Glutamatergic neuron (in vitro differentiated cells): Measurements from ENCODE around the gene RTL9. TPM values are rescaled to one million over a fixed set of nuclear protein-coding genes. Genes with fewer than 3 reads are reported as not detected.

Source experiments
- DNase-seq: peaks from one replicate; pipeline ENCODE4 v3.0.0; 2022
- H3K27ac Mint-ChIP-seq: one replicate; pipeline ENCODE4 v1.8.0; 2020; ENCODE audit warnings: mild to moderate bottlenecking, mixed read lengths, inconsistent platforms; ENCODE audit not compliant: unreplicated experiment
- H3K27me3 Mint-ChIP-seq: one replicate; pipeline ENCODE4 v1.8.0; 2020; ENCODE audit warnings: mild to moderate bottlenecking, moderate library complexity, mixed read lengths, inconsistent platforms; ENCODE audit not compliant: unreplicated experiment
- H3K36me3 Mint-ChIP-seq: one replicate; pipeline ENCODE4 v1.8.0; 2020; ENCODE audit warnings: mild to moderate bottlenecking, mixed read lengths, inconsistent platforms; ENCODE audit not compliant: unreplicated experiment
- H3K4me1 Mint-ChIP-seq: one replicate; pipeline ENCODE4 v1.8.0; 2020; ENCODE audit warnings: mild to moderate bottlenecking, low read depth, mixed read lengths, inconsistent platforms; ENCODE audit not compliant: unreplicated experiment
- H3K4me3 Mint-ChIP-seq: one replicate; pipeline ENCODE4 v1.8.0; 2020; ENCODE audit warnings: mild to moderate bottlenecking, mixed read lengths, inconsistent platforms; ENCODE audit not compliant: unreplicated experiment
- H3K9me3 Mint-ChIP-seq: one replicate; pipeline ENCODE4 v1.8.0; 2020; ENCODE audit warnings: mild to moderate bottlenecking, moderate library complexity, mixed read lengths, inconsistent platforms; ENCODE audit not compliant: unreplicated experiment
- total RNA-seq: library from RNA; stranded (reverse); fragmentation: NEBNext Ultra II Directional; extraction: Animal tissue kit (Norgen Biotek cat#: 25700); gene quantifications from one replicate; pipeline ENCODE4 v1.2.1, GENCODE V29; 2021; ENCODE audit not compliant: unreplicated experiment
- TF ChIP-seq, protein P1 (sequence below): fragments of 200-600 bp; sonication (generic); IDR thresholded peaks from one replicate; pipeline ENCODE4 v1.5.0; 2021; ENCODE audit not compliant: partially characterized antibody, unreplicated experiment

RTL9 gene
- total RNA-seq, 1 donor from 2014 or later: 1.8 TPM

DNA sequence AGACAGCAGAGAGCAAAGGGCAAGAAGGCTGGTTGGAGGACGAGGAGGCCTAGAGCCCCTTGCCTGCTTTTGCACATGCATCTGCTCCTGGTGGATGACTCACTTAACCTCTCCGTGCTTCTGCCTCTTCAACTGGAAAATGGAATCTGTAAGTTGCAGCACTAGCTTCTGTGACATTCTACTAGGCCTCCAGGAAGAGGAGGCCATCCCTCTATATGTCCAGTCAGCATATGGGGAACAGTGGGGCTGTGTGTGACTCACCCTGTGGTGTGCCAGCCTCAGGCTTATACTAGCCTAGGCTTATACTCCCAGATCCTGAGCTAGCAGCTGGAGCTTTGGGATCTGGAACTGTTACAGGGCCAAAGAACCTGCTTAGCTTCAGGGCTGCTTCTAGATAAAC, 36.0 kb downstream of the RTL9 start:
- DNase-seq: no peak
- H3K4me1 Mint-ChIP-seq: peaks cover 2% of the 10 kb centered on the region
- H3K36me3 Mint-ChIP-seq: no peaks in the 10 kb centered on the region
- no peak overlapping the region for H3K4me3 Mint-ChIP-seq
- H3K27ac Mint-ChIP-seq: no peak overlapping the region
- TF ChIP-seq, protein P1, sequence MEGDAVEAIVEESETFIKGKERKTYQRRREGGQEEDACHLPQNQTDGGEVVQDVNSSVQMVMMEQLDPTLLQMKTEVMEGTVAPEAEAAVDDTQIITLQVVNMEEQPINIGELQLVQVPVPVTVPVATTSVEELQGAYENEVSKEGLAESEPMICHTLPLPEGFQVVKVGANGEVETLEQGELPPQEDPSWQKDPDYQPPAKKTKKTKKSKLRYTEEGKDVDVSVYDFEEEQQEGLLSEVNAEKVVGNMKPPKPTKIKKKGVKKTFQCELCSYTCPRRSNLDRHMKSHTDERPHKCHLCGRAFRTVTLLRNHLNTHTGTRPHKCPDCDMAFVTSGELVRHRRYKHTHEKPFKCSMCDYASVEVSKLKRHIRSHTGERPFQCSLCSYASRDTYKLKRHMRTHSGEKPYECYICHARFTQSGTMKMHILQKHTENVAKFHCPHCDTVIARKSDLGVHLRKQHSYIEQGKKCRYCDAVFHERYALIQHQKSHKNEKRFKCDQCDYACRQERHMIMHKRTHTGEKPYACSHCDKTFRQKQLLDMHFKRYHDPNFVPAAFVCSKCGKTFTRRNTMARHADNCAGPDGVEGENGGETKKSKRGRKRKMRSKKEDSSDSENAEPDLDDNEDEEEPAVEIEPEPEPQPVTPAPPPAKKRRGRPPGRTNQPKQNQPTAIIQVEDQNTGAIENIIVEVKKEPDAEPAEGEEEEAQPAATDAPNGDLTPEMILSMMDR: no peak
- no peaks in the 10 kb centered on the region for H3K27me3 Mint-ChIP-seq
- no peaks in the 10 kb centered on the region for H3K9me3 Mint-ChIP-seq

DNA sequence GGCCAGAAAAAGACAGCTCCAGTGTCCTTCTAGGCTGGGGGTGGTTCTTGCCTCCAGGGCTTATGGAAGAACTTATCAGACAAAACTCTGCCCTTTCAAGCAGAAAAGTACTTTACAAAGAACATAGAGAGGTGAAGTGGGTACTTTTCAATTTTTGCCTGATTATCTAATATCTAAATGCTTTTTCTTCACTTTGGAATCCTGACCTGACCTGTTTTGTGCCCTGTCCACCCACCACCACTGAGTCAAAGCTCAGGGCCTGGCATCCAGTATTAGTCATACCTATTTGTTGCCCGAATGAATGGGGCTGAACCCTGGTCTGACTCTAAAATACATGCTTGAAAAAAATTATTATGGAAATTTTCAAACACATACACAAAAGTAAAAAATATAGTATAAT, 37.2 kb downstream of the RTL9 start:
- no peaks in the 10 kb centered on the region for H3K36me3 Mint-ChIP-seq
- H3K9me3 Mint-ChIP-seq: no peaks in the 10 kb centered on the region
- TF ChIP-seq, protein P1: no peak
- H3K4me1 Mint-ChIP-seq: peaks cover 3% of the 10 kb centered on the region
- H3K4me3 Mint-ChIP-seq: no peak overlapping the region
- no peak overlapping the region for H3K27ac Mint-ChIP-seq
- no peak for DNase-seq
- H3K27me3 Mint-ChIP-seq: no peaks in the 10 kb centered on the region

- TF ChIP-seq, protein P1: no peak
- Mint-ChIP-seq H3K9me3 (no peaks in the 10 kb centered on the region), H3K4me1 (peaks cover 3% of the 10 kb centered on the region), H3K27ac (no peak overlapping the region), H3K4me3 (no peak overlapping the region), H3K36me3 (no peaks in the 10 kb centered on the region), H3K27me3 (peaks cover under 1% of the 10 kb centered on the region)
- DNase-seq: no peak
These were observed 38.1 kb downstream of the RTL9 start for GRCh38 chrX:110396735-110397134.

DNA sequence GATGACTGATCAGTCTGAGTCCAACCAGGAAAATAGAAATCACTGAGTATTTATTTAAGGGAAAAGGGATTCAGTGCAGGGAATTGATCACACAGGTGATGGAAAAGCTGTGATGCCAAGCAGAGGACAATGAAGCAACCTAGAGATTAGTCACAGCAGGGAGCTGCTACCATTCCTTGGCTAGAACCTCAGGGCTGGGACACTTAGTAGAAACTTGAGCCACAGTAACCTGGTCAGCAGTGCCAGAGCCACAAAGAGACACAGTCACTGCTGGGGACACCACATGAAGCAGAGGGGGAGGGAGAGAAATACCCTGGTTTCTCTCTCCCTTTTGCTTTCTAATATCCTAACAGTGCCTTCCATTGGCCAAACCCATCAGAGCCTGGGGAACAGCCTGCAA, 38.7 kb downstream of the RTL9 start:
- Mint-ChIP-seq H3K36me3 (no peaks in the 10 kb centered on the region), H3K4me3 (no peak overlapping the region), H3K27me3 (peaks cover 3% of the 10 kb centered on the region), H3K4me1 (peaks cover 7% of the 10 kb centered on the region), H3K9me3 (no peaks in the 10 kb centered on the region), H3K27ac (no peak overlapping the region)
- TF ChIP-seq, protein P1: no peak
- no peak for DNase-seq

- Mint-ChIP-seq H3K27me3 (peaks cover 3% of the 10 kb centered on the region), H3K9me3 (no peaks in the 10 kb centered on the region), H3K4me1 (peaks cover 11% of the 10 kb centered on the region), H3K36me3 (no peaks in the 10 kb centered on the region), H3K27ac (no peak overlapping the region), H3K4me3 (no peak overlapping the region)
- TF ChIP-seq, protein P1: no peak
- DNase-seq: no peak
These were observed 39.3 kb downstream of the RTL9 start for GRCh38 chrX:110397904-110398303.
